Neural cell (in vitro differentiated cells): ENCODE results near the gene PMEPA1. TPM values are rescaled to one million over a fixed set of nuclear protein-coding genes. Genes with fewer than 3 reads are reported as not detected.

Source experiments
- H2AFZ ChIP-seq: fragments of 200-600, 300-800 bp; sonication (generic), shearing (Covaris generic); 2 replicates; pipeline ENCODE4 v1.6.0; 2014; ENCODE audit warnings: low read depth, mild to moderate bottlenecking, antibody characterized with exemption, low read length, moderate library complexity
- H3F3A ChIP-seq: fragments of 200-600 bp; shearing (Covaris generic); 2 replicates; pipeline ENCODE4 v1.6.1; 2016; ENCODE audit warnings: mild to moderate bottlenecking, moderate library complexity, mixed read lengths, antibody characterized with exemption, low read length; ENCODE audit not compliant: insufficient read depth, poor library complexity, severe bottlenecking
- H3K27ac ChIP-seq: fragments of 200-600, 300-800 bp; sonication (generic), shearing (Covaris generic); 2 replicates; pipeline ENCODE4 v1.5.1; 2014; ENCODE audit warnings: mild to moderate bottlenecking, low read length, moderate library complexity
- H3K27me3 ChIP-seq: fragments of 300-800, 200-600 bp; sonication (generic), shearing (Covaris generic); 2 replicates; pipeline ENCODE4 v1.6.0; 2014; ENCODE audit warnings: mild to moderate bottlenecking, low read depth, low read length, moderate library complexity; ENCODE audit not compliant: insufficient read depth
- H3K36me3 ChIP-seq: fragments of 300-800, 200-600 bp; sonication (generic), shearing (Covaris generic); 2 replicates; pipeline ENCODE4 v1.5.1; 2014; ENCODE audit warnings: mild to moderate bottlenecking, antibody characterized with exemption, low read length, moderate library complexity; ENCODE audit not compliant: insufficient read depth
- H3K4me2 ChIP-seq: fragments of 300-800, 200-600 bp; sonication (generic), shearing (Covaris generic); 2 replicates; pipeline ENCODE4 v1.6.0; 2014; ENCODE audit warnings: mild to moderate bottlenecking, low read length
- H3K4me3 ChIP-seq: fragments of 300-800, 200-600 bp; sonication (generic), shearing (Covaris generic); 2 replicates; pipeline ENCODE4 v1.5.1; 2014; ENCODE audit warnings: mild to moderate bottlenecking, low read length, moderate library complexity
- H3K79me2 ChIP-seq: fragments of 200-600 bp; shearing (Covaris generic); replicated peaks from 2 replicates; pipeline ENCODE4 v1.6.0; 2014; ENCODE audit warnings: mild to moderate bottlenecking, low read length, moderate library complexity; ENCODE audit not compliant: insufficient read depth
- H3K9ac ChIP-seq: fragments of 300-800, 200-600 bp; sonication (generic), shearing (Covaris generic); 2 replicates; pipeline ENCODE4 v1.6.1; 2016; ENCODE audit warnings: mild to moderate bottlenecking, low read length, mixed read lengths
- H3K9me2 ChIP-seq: fragments of 200-600 bp; shearing (Covaris generic); 2 replicates; pipeline ENCODE4 v1.6.1; 2016; ENCODE audit warnings: mild to moderate bottlenecking, low read length, mixed read lengths; ENCODE audit not compliant: insufficient read depth
- H3K9me3 ChIP-seq: fragments of 200-600, 300-800 bp; sonication (generic), shearing (Covaris generic); 2 replicates; pipeline ENCODE4 v1.6.1; 2016; ENCODE audit warnings: mild to moderate bottlenecking, mixed run types, low read length, moderate library complexity, mixed read lengths
- H4K20me1 ChIP-seq: fragments of 200-600 bp; shearing (Covaris generic); 2 replicates; pipeline ENCODE4 v1.6.1; 2016; ENCODE audit warnings: mild to moderate bottlenecking, mixed run types; ENCODE audit not compliant: insufficient read depth
- CTCF ChIP-seq: fragments of 450-650 bp; IDR thresholded peaks from 2 replicates; pipeline ENCODE4 v1.5.1; 2014; ENCODE audit warnings: antibody characterized with exemption, mild to moderate bottlenecking, moderate library complexity; ENCODE audit not compliant: poor library complexity, severe bottlenecking
- EP300 ChIP-seq: fragments of 450-650 bp; conservative IDR thresholded peaks from 2 replicates; pipeline ENCODE4 v1.6.1; 2014; ENCODE audit warnings: antibody characterized with exemption, mild to moderate bottlenecking, moderate library complexity; ENCODE audit not compliant: poor library complexity, severe bottlenecking
- EZH2 ChIP-seq: fragments of 200-600, 300-800 bp; shearing (Covaris generic), sonication (generic); IDR thresholded peaks from 2 replicates; pipeline ENCODE4 v1.6.1; 2014; ENCODE audit warnings: antibody characterized with exemption, low read length, borderline replicate concordance, mild to moderate bottlenecking; ENCODE audit not compliant: insufficient read depth, poor library complexity, severe bottlenecking
- MXI1 ChIP-seq: fragments of 450-650 bp; conservative IDR thresholded peaks from 2 replicates; pipeline ENCODE4 v1.6.1; 2014; ENCODE audit warnings: antibody characterized with exemption, mild to moderate bottlenecking; ENCODE audit not compliant: poor library complexity, severe bottlenecking
- POLR2AphosphoS5 ChIP-seq: IDR thresholded peaks from 2 replicates; pipeline ENCODE4 v1.6.1; 2012
- RAD21 ChIP-seq: fragments of 450-650 bp; conservative IDR thresholded peaks from 2 replicates; pipeline ENCODE4 v1.6.1; 2014; ENCODE audit warnings: antibody characterized with exemption, mild to moderate bottlenecking, moderate library complexity
- REST ChIP-seq: IDR thresholded peaks from 2 replicates; pipeline ENCODE4 v1.6.1; 2012; ENCODE audit warnings: borderline replicate concordance
- SMC3 ChIP-seq: fragments of 450-650 bp; conservative IDR thresholded peaks from 2 replicates; pipeline ENCODE4 v1.6.1; 2014; ENCODE audit warnings: antibody characterized with exemption, mild to moderate bottlenecking, moderate library complexity; ENCODE audit not compliant: poor library complexity
- TAF1 ChIP-seq: IDR thresholded peaks from 2 replicates; pipeline ENCODE4 v1.6.1; 2012; ENCODE audit warnings: low read depth
- polyA plus RNA-seq: library from polyadenylated mRNA; depleted of rRNA; stranded (reverse); fragments of >200 nt; gene quantifications from 2 replicates; pipeline ENCODE4 v1.2.3, GENCODE V29; 2014

The PMEPA1 gene
- polyA plus RNA-seq, 1 donor from 2014 or later: 5.0 TPM

GRCh38 chr20:57625181-57625958, 84.4 kb downstream of the PMEPA1 start:
- no peaks in the 10 kb centered on the region for H3K36me3 ChIP-seq
- no peaks in the 10 kb centered on the region for H3K9me3 ChIP-seq
- no peak overlapping the region for H3K27ac ChIP-seq
- no peak overlapping the region for H3K4me3 ChIP-seq
- no peak for TF ChIP-seq RAD21
- TF ChIP-seq EP300: no peak
- no peaks in the 10 kb centered on the region for H3K27me3 ChIP-seq
- no peaks in the 10 kb centered on the region for H4K20me1 ChIP-seq
- no peaks in the 10 kb centered on the region for H3K79me2 ChIP-seq
- no peaks in the 10 kb centered on the region for H3F3A ChIP-seq
- H3K4me2 ChIP-seq: no peak overlapping the region
- no peaks in the 10 kb centered on the region for H3K9me2 ChIP-seq
- H2AFZ ChIP-seq: no peak overlapping the region
- H3K9ac ChIP-seq: no peak overlapping the region

- no peaks in the 10 kb centered on the region for H3F3A ChIP-seq
- no peaks in the 10 kb centered on the region for H3K27me3 ChIP-seq
- no peaks in the 10 kb centered on the region for H3K9me2 ChIP-seq
- H3K9me3 ChIP-seq: no peaks in the 10 kb centered on the region
- no peak overlapping the region for H3K4me3 ChIP-seq
- TF ChIP-seq CTCF (no peak), POLR2AphosphoS5 (no peak), EZH2 (no peak), SMC3 (no peak), REST (no peak), RAD21 (no peak), TAF1 (no peak), MXI1 (no peak), EP300 (no peak)
- H3K36me3 ChIP-seq: no peaks in the 10 kb centered on the region
- H4K20me1 ChIP-seq: no peaks in the 10 kb centered on the region
- H3K79me2 ChIP-seq: no peaks in the 10 kb centered on the region
- H3K9ac ChIP-seq: no peak overlapping the region
- H2AFZ ChIP-seq: no peak overlapping the region
- H3K27ac ChIP-seq: no peak overlapping the region
- no peak overlapping the region for H3K4me2 ChIP-seq
Measured at GRCh38 chr20:57624124-57624523, 85.7 kb downstream of the PMEPA1 start.
